Measurements from ENCODE around the gene COL25A1.
"Not testable (repeated sequence)": the region's sequence is repeated elsewhere in the genome, so short reads cannot be mapped to it uniquely, and the experiment has no call there.

Gene COL25A1

DNA sequence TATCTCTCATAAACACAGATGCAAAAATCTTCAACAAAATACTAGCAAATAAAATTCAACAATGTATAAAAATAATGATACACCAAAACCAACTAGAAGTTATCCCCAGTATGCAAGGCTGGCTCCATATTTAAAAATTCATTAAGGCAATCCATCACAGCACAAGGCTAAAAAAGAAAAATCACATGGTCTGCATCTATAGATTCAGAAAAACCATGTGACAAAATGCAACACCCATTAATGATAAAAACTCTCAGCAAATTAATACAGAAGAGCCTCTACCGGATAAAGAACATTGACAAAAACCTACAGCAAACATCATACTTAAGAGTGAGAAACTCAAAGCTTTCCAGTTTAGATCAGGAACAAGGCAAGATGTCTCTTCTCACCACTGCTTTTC lies 182.6 kb downstream of the COL25A1 start:
- DNase-seq = no peak

DNA sequence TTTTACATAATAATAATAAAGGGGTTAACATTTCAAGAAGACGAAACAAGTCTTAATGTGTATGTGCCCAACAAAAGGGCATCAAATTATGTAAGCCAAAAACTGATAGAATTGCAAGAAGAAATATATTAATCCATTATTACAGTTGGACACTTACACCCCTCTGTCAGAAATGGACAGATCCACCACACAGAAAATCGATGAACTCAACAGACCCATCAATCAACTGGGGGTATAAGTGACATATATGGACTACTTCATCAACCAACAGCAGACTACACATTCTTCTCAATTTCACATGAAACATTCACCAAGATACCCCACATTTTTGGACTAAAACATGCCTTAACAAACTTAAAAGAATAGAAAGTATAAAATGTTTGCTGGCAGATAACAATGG lies 183.8 kb downstream of the COL25A1 start:
- no peak for DNase-seq

DNA sequence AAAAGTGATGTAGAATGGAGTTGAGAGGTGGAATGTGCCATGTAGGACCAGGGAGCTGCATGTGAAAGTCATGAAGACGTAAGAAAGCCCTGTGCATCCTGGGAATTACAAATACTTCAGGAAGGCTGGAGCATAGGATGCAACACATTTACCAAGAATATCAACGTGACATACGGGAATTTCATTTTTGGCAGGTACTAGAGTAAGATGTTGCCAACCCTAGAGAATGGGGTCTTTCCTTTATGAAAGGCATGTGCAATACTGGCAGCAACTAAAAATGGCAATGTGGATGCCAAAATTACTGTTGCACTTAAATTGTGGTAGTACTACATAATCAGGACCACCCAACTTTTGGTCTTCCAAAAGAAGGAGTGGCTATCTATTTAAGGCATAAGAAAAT lies 188.0 kb downstream of the COL25A1 start:
- no peak for DNase-seq

DNA sequence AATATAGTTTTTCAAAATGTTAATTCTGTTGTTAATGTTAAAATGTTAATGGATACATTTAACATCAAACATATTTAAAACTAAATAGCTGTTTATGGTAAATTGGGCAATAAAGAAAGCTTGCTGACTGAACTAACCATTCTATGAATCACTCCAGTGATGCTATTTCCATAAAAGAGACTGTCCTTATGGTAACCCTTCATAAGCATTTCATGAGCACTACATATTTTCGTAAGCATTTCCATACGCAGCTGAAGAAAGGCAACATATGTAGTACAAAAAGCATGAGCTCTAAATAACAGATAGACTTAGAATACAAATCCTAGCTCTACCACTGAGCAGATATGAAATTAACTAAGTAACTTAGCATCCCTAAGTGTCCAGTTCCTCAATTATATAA lies 188.9 kb downstream of the COL25A1 start:
- no peak for DNase-seq

DNA sequence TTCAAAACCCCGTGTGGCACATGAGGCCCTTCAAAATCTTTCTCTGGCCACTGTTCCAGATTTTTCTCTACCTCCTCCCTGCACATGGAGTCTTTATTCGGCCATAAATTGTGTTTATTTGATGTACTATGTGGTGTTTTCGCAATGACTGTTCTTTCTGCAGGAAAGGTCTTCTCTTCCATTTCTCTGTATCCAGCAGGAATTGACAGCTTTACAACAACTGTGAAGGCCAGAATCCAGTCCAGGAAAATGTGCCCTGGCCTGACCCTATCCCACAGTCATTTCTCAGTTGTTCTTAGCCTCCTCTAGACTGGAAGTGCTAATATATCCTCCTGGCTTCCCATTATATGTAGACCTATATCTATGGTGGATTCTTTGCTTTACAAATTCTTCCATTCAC lies 191.4 kb downstream of the COL25A1 start:
- DNase-seq = no peak

DNA sequence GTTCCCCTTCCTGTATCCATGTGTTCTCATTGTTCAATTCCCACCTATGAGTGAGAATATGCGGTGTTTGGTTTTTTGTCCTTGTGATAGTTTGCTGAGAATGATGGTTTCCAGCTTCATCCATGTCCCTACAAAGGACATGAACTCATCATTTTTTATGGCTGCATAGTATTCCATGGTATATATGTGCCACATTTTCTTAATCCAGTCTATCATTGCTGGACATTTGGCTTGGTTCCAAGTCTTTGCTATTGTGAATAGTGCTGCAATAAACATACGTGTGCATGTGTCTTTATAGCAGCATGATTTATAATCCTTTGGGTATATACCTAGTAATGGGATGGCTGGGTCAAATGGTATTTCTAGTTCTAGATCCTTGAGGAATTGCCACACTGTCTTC lies 194.2 kb downstream of the COL25A1 start:
- not testable (repeated sequence) for DNase-seq

DNA sequence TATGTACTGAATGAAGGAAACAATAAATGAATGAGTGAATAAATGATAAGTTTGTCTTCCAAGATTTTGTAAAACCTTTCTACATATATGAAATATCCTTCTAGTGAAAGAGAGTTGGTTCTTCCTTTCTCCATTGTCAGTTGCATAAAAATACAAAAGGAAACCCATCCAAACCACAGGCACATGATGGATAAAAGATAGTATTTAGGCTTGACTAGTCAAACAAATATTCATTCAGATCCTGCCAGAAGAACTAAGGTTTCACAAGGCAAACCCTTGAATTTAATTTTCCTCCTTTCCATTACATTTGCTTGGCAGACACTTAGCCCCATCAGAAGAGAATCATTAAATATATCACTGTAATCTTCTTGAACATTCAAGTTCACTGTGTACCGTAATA lies 208.4 kb downstream of the COL25A1 start:
- DNase-seq = no peak

DNA sequence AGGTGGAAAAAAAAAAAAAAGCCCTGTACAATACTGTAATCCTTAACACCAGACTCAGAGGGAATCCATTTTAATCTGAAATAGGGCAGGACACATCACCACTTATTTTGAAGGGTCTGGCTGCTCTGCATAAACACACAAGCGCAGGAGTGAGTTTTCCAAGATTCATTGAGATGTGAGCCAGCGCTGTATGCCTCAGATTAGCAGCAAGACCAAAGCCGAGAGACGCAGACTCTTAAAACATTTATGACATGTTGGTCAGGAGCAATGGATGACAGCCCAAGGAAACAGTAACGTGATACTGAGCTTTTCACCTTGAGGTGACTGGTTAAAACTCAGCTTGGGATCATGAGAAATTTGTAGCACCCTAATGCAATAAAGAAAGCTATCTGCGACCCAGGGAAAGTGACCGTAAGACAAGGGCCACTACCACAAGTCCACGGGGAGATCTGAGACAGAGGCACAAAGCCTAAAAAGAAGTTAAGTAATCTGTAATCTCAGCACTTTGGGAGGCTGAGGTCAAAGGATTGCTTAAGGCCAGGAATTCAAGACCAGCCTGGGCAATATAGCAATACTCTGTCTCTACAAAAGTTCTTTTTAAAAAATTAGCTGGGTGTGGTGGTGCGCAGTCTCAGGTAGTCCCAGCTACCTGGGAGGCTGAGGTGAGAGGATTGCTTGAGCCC lies 210.6 kb downstream of the COL25A1 start:
- DNase-seq = no peak

DNA sequence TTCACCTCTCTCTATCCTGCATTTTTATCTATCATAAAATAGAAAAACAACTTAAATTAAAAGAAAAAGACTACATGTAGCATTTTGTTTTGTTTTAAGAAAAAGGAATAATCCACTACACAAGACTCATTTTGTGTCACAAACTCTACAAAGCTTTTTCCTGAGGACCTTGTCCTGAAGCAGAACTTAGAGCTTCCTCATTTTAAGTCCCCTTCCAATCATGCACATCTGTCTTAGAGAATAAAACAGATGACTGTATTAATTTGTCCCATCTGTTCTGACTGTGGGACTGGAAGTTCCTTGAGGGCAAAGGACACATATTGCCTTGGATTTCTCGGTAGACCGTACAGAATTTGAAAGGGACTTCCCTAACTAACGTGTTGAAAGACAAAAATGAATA lies 218.5 kb downstream of the COL25A1 start:
- no peak for DNase-seq

DNA sequence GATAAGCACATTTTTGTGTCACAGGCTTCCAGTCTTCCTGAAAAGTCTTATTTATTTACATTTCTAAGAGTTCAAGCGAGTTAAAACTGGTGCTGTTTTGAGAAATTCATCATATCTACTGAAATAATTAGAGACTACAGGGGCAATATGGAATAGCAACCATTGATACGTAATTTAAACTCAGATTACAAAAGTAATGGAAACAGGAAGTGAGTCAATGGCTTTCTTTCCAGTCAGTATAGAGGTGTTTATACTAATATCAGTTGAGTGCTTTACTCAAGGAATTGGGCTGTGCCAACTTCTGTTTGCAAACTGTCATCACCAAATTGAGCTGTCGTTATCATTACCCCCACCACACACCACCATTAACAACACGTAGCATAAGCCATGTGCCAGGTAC lies 222.7 kb downstream of the COL25A1 start:
- DNase-seq = no peak

DNA sequence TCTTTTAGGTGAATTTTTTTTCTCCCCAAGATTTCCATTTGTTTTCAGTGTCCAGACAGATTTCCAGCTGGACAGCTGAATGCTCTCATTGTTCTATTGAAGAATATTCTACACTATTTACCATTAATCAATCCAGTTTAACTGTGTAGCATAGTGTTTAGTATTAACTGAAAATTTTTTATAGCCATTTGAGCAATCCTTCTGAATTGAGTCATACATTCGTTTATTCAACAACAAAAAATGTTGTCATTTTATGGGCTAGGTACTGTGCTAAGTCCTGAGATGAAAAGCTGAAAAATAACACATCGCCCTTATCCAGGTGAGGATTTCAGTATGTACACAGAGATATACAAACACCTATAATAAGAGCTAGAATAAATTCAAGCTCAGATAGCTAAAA lies 223.3 kb downstream of the COL25A1 start:
- DNase-seq = no peak

DNA sequence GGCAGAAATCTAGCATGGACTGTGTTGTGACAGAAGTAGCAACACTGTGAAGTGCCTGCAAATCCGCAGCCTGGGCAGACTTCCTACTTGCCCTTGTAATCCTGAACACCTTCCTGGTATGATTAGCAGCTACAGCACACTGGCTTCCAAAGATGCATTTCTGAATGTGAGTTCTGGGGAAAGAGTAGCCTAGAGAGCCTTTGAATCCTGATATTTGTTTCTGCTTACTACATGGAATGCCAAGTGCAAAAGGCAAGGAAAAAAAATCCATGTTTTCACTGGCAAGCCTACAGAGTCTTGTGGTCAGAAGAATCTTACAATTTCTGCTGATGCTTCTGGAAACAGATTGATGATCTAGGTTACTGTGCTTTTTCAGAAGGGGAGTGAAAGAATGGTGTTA lies 223.7 kb downstream of the COL25A1 start:
- no peak for DNase-seq

DNA sequence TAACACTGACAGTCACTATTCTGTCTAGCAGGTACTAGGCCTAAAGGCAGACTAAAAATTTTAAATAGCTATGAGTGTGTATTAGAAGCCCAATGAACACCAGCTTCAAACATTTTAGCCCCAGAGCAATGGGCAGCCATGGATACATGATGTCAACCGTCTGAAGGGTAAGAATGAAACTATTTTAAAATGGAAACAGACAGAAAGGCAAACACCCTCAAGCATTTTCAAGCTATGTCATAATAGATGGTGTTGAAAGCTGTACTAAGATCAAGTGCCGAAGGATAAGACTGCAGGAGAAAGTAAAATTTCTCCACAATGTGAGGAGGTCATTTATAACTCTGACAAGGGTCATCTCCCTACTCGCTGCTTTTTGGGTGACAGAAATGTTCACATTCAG lies 225.0 kb downstream of the COL25A1 start:
- no peak for DNase-seq

DNA sequence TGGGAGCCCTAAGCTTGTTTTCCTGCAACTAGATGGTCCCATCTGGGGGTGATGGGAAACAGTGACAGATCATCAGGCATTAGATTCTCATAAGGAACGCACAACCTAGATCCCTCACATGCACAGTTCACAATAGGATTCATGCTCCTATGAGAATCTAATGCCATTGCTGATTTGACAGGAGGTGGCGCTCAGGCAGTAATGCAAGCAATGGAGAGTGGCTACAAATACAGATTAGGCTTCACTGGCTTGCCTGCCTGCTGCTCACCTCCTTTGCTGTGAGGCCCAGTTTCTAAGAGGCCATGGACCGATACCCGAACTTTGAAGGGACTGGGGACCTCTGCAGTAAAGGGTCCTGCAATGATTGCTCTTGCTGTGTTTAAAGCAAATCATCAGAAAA lies 225.7 kb downstream of the COL25A1 start:
- not testable (repeated sequence) for DNase-seq

DNA sequence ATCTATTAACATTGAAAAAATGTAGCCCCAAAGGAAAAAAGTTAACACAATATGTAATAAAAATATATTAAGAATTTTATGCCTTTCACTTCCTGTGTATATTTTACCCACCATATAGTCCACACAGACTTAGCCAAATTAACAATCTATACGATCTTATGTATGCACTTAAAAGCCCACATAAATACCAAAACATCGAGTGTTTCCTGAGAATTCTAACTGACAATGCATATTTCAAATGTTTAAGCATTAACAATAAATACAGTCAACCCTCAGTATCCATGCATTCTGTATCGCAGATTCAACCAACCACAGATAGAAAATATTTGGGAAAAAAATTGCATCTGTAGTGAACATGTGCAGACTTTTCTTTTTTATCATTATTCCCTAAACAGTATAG lies 226.8 kb downstream of the COL25A1 start:
- no peak for DNase-seq

DNA sequence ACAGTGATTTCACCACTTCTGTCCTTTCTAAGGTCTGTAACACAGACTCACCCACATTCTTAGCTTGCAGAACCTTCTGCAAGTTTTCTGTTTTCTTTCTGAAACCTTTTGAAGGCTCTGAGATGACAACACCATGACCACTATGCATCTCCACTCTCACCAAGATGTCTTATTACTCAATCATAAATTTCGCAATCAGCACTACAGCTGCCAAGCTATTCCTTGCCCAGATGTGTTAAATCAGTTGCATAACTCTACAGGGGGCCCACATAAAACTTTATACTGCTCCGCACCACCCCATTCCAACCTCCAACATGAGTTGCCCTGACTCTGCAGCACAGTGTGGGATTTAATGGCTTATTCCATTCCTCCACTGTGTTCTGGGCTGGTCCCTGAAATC lies 229.9 kb downstream of the COL25A1 start:
- no peak for DNase-seq

DNA sequence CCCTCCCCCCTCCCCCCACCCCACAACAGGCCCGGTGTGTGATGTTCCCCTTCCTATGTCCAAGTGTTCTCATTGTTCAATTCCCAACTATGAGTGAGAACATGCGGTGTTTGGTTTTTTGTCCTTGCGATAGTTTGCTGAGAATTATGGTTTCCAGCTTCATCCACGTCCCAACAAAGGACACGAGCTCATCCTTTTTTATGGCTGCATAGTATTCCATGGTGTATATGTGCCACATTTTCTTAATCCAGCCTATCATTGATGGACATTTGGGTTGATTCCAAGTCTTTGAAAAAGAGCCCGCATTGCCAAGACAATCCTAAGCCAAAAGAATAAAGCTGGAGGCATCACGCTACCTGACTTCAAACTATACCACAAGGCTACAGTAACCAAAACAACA lies 231.8 kb downstream of the COL25A1 start:
- not testable (repeated sequence) for DNase-seq

DNA sequence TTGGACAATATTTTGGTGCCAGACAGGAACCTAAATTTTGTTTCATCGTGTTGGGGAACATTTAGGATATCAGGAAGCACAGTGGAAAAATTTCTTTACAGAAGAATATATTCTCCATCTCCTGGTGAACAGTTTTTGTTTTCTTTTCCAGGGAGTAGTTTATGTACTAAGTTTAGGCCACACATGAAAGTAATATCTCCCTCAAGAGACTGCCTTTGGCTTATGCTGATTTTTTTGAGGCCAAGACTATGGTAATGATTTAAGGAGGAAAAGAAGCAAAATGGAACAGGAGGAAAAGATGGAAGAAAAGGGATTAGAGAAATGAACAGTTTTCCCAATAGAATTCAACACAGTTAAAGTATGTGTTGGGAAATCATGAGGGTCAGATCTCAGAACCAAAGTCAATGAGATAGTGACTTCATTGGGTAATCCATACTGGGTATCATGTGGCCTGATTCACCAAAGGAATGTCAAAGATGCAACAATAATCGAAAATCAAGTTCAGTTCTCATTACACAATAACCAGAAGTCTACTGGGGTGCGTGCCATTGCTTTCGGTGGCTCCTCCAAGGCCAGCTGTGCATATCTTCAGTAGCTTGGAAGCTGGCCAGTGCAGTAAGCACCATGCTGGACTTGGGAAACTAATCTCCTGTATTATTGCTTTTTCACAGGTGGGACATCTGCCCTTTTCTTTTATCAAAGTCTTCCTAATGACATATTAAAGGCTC lies 234.8 kb downstream of the COL25A1 start:
- DNase-seq = no peak

DNA sequence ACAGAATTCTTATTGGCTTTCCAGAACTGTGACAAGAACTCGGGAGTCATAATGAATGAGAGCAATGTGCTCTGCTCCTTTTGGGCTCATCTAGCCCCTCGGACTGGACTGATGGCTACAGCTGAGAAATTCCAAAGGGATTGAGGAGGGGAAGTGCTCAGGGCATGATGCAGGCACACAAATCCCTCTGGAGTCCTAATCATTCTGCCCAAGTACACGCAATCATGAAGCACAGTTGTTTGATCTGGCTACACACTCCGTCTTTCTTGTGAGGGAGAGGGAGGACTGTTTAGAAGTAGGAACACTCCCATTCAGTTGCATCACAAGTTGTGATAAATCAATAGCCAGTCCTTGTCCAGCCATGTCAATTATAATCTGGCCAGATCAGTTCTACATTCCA lies 237.5 kb downstream of the COL25A1 start:
- DNase-seq = no peak

DNA sequence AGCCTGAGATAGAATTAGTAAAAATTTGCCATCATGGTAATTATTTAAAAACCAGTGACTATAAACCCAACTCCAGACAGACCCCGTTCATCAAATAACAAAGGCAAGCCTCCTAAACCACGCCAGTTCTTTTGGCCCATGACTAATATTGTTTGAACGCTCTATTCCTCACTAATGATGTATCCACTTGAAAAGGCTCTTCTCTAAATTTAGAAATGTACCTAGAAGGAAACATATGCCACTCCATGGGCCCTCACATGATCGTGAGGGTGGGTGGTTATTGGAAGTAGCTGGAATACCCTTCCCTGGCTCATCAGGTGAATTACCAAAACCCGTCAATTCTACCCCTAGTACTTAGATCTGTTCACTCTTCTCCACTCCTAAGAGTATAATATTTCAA lies 249.2 kb downstream of the COL25A1 start:
- no peak for DNase-seq

DNA sequence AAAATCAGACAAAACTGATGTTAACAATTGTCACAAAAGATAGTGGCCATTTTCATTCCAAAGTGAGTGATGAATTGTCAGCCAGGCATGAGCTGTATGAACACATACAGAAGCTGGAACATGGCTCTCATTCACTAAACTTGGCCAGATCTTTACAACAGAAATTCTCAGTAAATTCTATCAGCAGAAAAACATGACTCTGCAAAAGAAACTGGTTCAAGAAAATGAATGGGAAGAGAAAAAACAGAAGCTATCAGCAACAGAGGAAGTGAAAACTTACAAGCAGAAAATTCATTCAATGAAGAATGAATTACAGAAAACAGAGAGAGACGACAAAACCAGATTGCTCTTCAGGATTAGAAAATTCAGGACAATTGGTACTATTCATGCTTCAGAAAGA lies 249.6 kb downstream of the COL25A1 start:
- DNase-seq = no peak

DNA sequence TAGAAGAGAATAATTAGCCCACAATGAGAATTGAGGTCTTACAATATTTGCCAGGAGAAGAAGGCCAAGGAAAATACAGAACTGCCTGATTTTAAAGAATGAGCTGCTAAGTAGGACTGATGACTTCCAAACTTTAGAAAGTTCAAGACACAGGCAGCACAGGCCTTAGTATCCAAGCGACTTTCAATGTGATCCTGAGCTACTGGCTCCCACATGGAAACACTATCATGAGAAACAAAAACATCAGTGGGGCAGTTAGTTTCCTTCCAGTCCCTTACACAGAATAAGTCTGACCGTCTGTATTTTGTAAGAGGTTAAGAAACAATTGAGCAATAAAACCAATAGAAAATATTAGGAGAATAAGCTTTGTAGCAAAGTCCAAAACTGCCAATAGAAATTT lies 251.4 kb downstream of the COL25A1 start:
- DNase-seq = no peak

DNA sequence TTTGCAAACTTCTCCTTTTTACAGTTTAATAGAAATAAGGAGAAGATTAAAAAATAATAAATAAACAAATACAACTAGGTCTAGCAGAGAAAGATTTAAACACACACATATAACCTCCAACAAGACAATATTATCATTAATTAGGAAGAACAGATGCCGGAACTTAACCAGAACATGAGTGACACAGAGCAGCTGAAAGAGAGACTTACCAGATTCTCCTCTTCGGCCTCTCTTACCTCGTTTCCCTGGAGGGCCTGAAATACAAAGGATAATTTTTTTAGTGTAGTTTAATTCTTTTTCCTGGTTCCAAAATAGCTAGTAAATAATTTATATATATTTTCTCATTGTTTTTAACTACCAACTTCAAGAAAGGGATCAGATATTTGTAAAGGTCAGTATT lies 252.5 kb downstream of the COL25A1 start:
- no peak for DNase-seq

DNA sequence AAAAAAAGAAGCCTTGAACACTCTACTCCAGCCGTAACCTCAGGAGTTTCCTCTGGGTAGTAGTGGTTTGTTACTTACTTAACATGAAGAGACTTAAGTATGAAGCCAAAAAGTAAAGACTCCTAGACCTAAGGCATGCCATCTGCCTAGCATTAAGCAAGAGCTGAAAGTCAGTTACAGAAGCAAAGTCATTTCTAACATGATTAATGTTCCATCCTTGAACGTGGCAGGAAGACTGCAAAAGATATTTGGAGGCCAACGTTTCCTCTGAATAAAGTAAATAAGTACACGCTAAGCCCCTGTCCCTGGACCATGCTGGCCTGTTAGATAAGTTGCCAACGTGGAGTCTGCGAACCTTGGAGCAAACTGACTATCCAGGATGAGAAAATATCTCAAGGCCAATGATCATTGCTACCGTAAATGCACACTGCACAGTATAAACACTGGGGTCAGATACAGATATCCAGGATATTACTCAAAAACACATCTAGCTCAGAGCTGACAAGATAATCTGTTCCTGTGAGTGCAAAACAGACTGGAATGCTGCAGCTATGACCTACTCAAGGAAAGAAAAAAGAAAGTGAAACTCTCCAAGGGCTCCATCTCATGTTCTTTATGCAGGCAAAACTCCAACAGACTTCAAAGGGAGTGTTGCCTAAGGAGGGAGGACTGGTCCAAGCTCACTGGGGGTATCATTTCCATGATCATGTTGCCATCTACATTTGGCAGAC lies 255.8 kb downstream of the COL25A1 start:
- DNase-seq = no peak

All from activated CD4-positive, alpha-beta T cell treated with anti-CD3 and anti-CD28 coated beads, Interleukin-2, amount 50 U/mL, for 4 hours (primary cell).